HepG2 (cell line): ENCODE data around the gene C1QTNF12. TPM values are rescaled to one million over a fixed set of nuclear protein-coding genes. Genes with fewer than 3 reads are reported as not detected.
A peak's percentile ranks its signal among the peaks of the same experiment; 100 is the strongest.

Source experiments
- BRCA1 ChIP-seq: sonication (generic); formaldehyde crosslinking; IDR thresholded peaks from 2 replicates; pipeline ENCODE4 v1.4.0; 2020; ENCODE audit warnings: missing genetic modification reagents
- CENPT ChIP-seq: sonication (generic); formaldehyde crosslinking; IDR thresholded peaks from 2 replicates; pipeline ENCODE4 v1.8.0; 2022; ENCODE audit warnings: low read depth, mild to moderate bottlenecking, moderate library complexity, missing genetic modification reagents
- NR2F1 ChIP-seq, 2 experiments: fragments of 450-650 bp in 1 of 2; formaldehyde crosslinking in 1 of 2; IDR thresholded peaks; 2 replicates each; pipeline versions ENCODE4 v1.5.0 to v1.6.1; 2016 to 2020; ENCODE audit warnings: mild to moderate bottlenecking in 1 of 2, missing compliant biosample characterization in 1 of 2, missing genetic modification reagents in 1 of 2, moderate library complexity in 1 of 2
- RARG ChIP-seq: sonication (generic); formaldehyde crosslinking; IDR thresholded peaks from 2 replicates; pipeline ENCODE4 v1.4.0; 2020; ENCODE audit warnings: low read depth, mild to moderate bottlenecking, missing genetic modification reagents
- SIN3B ChIP-seq: fragments of 150-350 bp; IDR thresholded peaks from 2 replicates; pipeline ENCODE4 v1.6.1; 2014; ENCODE audit warnings: low read length
- THAP7 ChIP-seq: sonication (generic); formaldehyde crosslinking; IDR thresholded peaks from 2 replicates; pipeline ENCODE4 v1.8.1; 2023; ENCODE audit warnings: mild to moderate bottlenecking, missing genetic modification reagents
- TOPORS ChIP-seq: sonication (generic); formaldehyde crosslinking; IDR thresholded peaks from 2 replicates; pipeline ENCODE4 v1.8.0; 2023; ENCODE audit warnings: mild to moderate bottlenecking, missing genetic modification reagents
- ZFX ChIP-seq: sonication (generic); formaldehyde crosslinking; IDR thresholded peaks from 2 replicates; pipeline ENCODE4 v1.4.0; 2020; ENCODE audit warnings: mild to moderate bottlenecking, low read depth, missing genetic modification reagents, moderate library complexity
- ZNF24 ChIP-seq: fragments of 450-650 bp; IDR thresholded peaks from 2 replicates; pipeline ENCODE4 v1.6.1; 2017; ENCODE audit warnings: antibody characterized with exemption, mild to moderate bottlenecking
- ZNF280D ChIP-seq: sonication (generic); formaldehyde crosslinking; IDR thresholded peaks from 2 replicates; pipeline ENCODE4 v1.5.1; 2020; ENCODE audit warnings: mild to moderate bottlenecking, missing genetic modification reagents
- ZNF331 ChIP-seq: sonication (generic); formaldehyde crosslinking; IDR thresholded peaks from 2 replicates; pipeline ENCODE4 v1.4.0; 2020; ENCODE audit warnings: missing genetic modification reagents
- ZNF546 ChIP-seq: sonication (generic); formaldehyde crosslinking; conservative IDR thresholded peaks from 2 replicates; pipeline ENCODE4 v1.8.1; 2023; ENCODE audit warnings: mild to moderate bottlenecking, missing genetic modification reagents
- ZNF570 ChIP-seq: sonication (generic); formaldehyde crosslinking; IDR thresholded peaks from 2 replicates; pipeline ENCODE4 v1.4.0; 2020; ENCODE audit warnings: mild to moderate bottlenecking, missing genetic modification reagents, borderline replicate concordance
- ZNF687 ChIP-seq: sonication (generic); formaldehyde crosslinking; IDR thresholded peaks from 2 replicates; pipeline ENCODE4 v1.5.1; 2020; ENCODE audit warnings: mild to moderate bottlenecking, missing genetic modification reagents, moderate library complexity
- ZNF710 ChIP-seq: sonication (generic); formaldehyde crosslinking; IDR thresholded peaks from 2 replicates; pipeline ENCODE4 v1.5.0; 2020; ENCODE audit warnings: mild to moderate bottlenecking, missing genetic modification reagents, borderline replicate concordance
- ZNF792 ChIP-seq: IDR thresholded peaks from 2 replicates; pipeline ENCODE4 v1.6.1; 2016
- polyA plus RNA-seq, 8 experiments: library from polyadenylated mRNA; depleted of rRNA in 3 of 8; stranded (reverse) in 7 of 8; unstranded in 1 of 8; fragments of >200 nt; fragmentation: Illumina TruSeq in 4 of 8; extraction: Trizol in 4 of 8; gene quantifications; 2 replicates each; pipeline versions ENCODE4 v1.2.1 to v1.2.3, GENCODE V29; 2011 to 2016; ENCODE audit warnings: low read depth in 4 of 8, missing spikeins in 1 of 8, mixed read lengths in 1 of 8; ENCODE audit not compliant: insufficient read depth in 1 of 8
- total RNA-seq, 5 experiments: library from RNA; depleted of rRNA; stranded (reverse); fragments of >200 nt; fragmentation: Illumina TruSeq; extraction: Trizol; gene quantifications; 2 replicates each; pipeline ENCODE4 v1.2.3, GENCODE V29; 2016; ENCODE audit warnings: low read depth in 1 of 5
- TF ChIP-seq, protein P1 (sequence below): sonication (generic); formaldehyde crosslinking; IDR thresholded peaks from 2 replicates; pipeline ENCODE4 v1.4.0; 2020; ENCODE audit warnings: missing genetic modification reagents, borderline replicate concordance

The C1QTNF12 gene
- total and polyA plus RNA-seq, 2 of the 13 experiments (the other 11 are each of a cell fraction or from before 2014, with no cell fraction given), result 0.18 to 0.64 TPM

GRCh38 chr1:1287288-1288110, 41.0 kb upstream of the C1QTNF12 start (continued):
- 0 out of 2 replicates have a peak, but pooled peaks have one; percentile 38 for TF ChIP-seq BRCA1
- TF ChIP-seq ZNF331 (CRISPR knock-in tag), result peak; percentile 58; the same call in 1 of the 2 replicates
- no peak for TF ChIP-seq RARG (CRISPR knock-in tag)
- TF ChIP-seq NR2F1 (CRISPR knock-in tag; IDR thresholded peaks at IDR 0.05), result peak; percentile 59 to 64; a peak in 3 of 4 replicates
- no peak for TF ChIP-seq SIN3B
- peak; percentile 98 for TF ChIP-seq ZNF687 (CRISPR knock-in tag)
- TF ChIP-seq ZNF792, result no peak
- peak; percentile 74 for TF ChIP-seq ZNF546
- no peak for TF ChIP-seq ZNF570 (CRISPR knock-in tag)
- TF ChIP-seq, protein P1, sequence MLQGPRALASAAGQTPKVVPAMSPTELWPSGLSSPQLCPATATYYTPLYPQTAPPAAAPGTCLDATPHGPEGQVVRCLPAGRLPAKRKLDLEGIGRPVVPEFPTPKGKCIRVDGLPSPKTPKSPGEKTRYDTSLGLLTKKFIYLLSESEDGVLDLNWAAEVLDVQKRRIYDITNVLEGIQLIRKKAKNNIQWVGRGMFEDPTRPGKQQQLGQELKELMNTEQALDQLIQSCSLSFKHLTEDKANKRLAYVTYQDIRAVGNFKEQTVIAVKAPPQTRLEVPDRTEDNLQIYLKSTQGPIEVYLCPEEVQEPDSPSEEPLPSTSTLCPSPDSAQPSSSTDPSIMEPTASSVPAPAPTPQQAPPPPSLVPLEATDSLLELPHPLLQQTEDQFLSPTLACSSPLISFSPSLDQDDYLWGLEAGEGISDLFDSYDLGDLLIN (CRISPR knock-in tag), result no peak
- TF ChIP-seq ZFX, result peak; percentile 90
- no peak for TF ChIP-seq ZNF24
- TF ChIP-seq ZNF280D (CRISPR knock-in tag), result peak; percentile 51; the same call in 1 of the 2 replicates
- no peak for TF ChIP-seq ZNF710 (CRISPR knock-in tag)
- no peak for TF ChIP-seq CENPT
- TF ChIP-seq TOPORS, result no peak
- 0 out of 2 replicates have a peak, but pooled peaks have one; percentile 50 for TF ChIP-seq THAP7 (CRISPR knock-in tag)
